GM19438 (cell line): ENCODE results near the gene MMP1.
"Not testable (repeated sequence)": the region's sequence is repeated elsewhere in the genome, so short reads cannot be mapped to it uniquely, and the experiment has no call there.

Experiments used
- ATAC-seq: cut with Tn5 transposase; IDR thresholded peaks from one replicate; pipeline ENCODE4 v1.9.1; 2021; ENCODE audit warnings: low read depth; ENCODE audit not compliant: unreplicated experiment

The MMP1 gene

GRCh38 chr11:102763440-102763839 lies 34.5 kb downstream of the MMP1 start:
- ATAC-seq: no peak

GRCh38 chr11:102762361-102762767 lies 35.6 kb downstream of the MMP1 start:
- ATAC-seq: no peak

- ATAC-seq: no peak
Observed at GRCh38 chr11:102761646-102762238, 36.2 kb downstream of the MMP1 start.

- ATAC-seq: no peak
Observed at GRCh38 chr11:102760344-102761035, 37.5 kb downstream of the MMP1 start.

- ATAC-seq: no peak
Observed at GRCh38 chr11:102757823-102758549, 40.0 kb downstream of the MMP1 start.

- no peak for ATAC-seq
Observed at GRCh38 chr11:102753267-102753666, 44.7 kb downstream of the MMP1 start.

- ATAC-seq: no peak
Observed at GRCh38 chr11:102751673-102752072, 46.3 kb downstream of the MMP1 start.

- ATAC-seq: no peak
Observed at GRCh38 chr11:102749101-102749722, 48.7 kb downstream of the MMP1 start.

- not testable (repeated sequence) for ATAC-seq
Observed at GRCh38 chr11:102746746-102747578, 51.0 kb downstream of the MMP1 start.
